Stimulated activated CD8-positive, alpha-beta memory T cell treated with anti-CD3 and anti-CD28 coated beads, Interleukin-15, amount 100 ng/mL, for 24 hours (primary cell): ENCODE data around the gene MMRN2.
"Not testable (repeated sequence)": the region's sequence is repeated elsewhere in the genome, so short reads cannot be mapped to it uniquely, and the experiment has no call there.

ENCODE experiments used
- DNase-seq: peaks from one replicate; pipeline ENCODE4 v3.0.0-alpha.2; 2020; ENCODE audit warnings: low read depth

The MMRN2 gene, protein sequence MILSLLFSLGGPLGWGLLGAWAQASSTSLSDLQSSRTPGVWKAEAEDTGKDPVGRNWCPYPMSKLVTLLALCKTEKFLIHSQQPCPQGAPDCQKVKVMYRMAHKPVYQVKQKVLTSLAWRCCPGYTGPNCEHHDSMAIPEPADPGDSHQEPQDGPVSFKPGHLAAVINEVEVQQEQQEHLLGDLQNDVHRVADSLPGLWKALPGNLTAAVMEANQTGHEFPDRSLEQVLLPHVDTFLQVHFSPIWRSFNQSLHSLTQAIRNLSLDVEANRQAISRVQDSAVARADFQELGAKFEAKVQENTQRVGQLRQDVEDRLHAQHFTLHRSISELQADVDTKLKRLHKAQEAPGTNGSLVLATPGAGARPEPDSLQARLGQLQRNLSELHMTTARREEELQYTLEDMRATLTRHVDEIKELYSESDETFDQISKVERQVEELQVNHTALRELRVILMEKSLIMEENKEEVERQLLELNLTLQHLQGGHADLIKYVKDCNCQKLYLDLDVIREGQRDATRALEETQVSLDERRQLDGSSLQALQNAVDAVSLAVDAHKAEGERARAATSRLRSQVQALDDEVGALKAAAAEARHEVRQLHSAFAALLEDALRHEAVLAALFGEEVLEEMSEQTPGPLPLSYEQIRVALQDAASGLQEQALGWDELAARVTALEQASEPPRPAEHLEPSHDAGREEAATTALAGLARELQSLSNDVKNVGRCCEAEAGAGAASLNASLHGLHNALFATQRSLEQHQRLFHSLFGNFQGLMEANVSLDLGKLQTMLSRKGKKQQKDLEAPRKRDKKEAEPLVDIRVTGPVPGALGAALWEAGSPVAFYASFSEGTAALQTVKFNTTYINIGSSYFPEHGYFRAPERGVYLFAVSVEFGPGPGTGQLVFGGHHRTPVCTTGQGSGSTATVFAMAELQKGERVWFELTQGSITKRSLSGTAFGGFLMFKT

DNA sequence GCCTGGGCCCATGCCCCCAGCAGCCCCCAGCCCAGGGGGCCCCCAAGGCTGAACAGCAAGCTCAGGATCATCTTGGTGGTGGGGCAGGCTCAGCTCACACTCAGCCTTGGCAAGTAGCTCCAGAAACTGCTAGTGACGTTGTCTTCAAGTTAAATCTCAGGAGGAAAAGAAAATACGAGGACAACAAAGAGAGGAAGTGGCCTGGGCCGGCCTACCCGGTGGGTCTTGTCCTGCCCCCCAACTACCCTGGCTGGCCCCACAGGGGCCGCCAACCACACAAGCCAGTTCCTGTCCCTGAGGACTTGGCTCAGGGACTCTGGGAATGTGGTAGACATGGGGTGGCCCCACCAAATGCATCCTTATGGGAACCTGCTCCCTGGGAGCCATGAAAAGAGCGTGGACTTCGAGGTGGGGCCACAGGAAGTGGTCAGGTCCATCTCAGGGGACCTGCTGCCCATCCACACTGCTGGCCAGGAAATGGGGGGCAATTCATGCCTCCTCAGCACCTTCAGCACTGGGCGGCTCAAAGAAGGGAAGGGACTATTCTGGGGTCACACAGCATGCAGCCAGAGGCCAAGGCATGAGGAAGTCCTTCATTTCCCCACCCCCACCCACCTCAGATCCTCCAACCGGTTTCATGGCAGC lies at the start of gene MMRN2:
Gene MMRN2, minus strand, starts transcription at position 145 of the 645 bp plus-strand sequence. Its CDS starts 74 bp downstream, at position 71.
- no peak for DNase-seq

- not testable (repeated sequence) for DNase-seq
These were observed 49.7 kb upstream of the MMRN2 start for GRCh38 chr10:87007124-87007523.

GRCh38 chr10:87000491-87000890 lies 43.1 kb upstream of the MMRN2 start:
- no peak for DNase-seq

DNA sequence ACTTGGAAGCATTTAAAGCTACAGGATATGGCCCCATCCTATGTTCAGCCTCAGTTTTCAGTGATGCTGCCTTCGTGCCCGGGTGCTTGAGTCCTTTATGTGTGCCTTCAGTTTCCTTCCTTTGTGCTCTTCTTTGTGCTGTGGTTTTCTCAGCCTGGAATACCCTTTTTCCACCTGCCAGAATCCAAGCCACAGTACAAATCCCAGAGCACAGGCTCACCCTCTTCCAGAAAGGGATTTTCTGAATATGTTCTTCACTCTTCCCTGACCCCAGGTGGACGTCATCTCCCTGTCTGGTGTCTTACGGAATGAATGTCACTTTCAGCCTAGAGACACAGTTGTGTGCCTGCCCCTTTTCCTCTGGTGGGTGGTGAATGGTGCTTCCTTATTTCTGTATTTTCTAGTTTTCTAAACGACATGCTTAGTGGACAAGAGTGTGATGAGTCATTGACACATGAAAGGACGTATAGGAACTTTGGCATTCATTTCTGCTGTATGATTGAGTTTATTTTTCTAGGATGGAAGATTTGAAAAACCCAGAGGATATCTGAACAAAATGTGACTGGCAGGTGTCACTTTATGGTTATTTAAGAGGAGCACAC lies 42.5 kb upstream of the MMRN2 start:
- DNase-seq: not testable (repeated sequence)

DNA sequence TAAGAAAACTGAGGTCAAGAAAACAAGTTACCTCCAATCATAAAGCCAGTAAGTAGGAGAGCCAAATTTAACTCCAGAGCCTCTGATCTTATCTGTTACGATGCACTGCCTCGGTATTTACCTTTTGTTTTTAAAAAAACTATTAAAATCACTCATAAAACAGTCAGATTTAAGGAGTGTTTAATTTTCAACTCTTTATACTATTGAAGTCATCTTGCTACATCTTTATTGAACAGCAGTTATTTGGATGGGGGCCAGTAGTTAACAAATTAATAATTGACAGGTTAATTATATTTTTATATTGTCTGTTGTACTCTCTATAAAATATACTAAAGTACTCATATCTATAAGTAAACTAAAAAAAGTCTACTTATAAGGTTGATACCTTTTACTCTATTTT lies 35.5 kb upstream of the MMRN2 start:
- DNase-seq: no peak

DNA sequence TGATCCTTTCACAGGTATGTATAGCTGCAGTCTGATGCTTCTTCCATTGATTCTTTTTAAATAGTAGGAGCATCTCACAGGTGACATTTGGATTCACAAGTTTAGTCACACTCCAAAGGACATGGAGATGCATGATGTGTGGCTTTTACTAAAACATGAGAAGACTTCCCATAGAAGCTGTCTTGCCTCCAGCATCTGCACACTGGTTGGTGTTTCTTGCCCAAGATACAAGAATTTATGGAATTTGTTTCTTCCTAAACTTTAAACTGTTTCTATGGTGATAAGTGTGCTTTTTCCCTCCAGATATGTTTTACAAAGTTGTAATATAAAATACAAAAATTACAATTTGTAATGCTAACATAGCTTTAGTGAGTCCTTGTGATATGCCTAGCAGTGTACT lies 35.0 kb upstream of the MMRN2 start:
- no peak for DNase-seq

- DNase-seq: not testable (repeated sequence)
These were observed 33.9 kb upstream of the MMRN2 start for GRCh38 chr10:86991362-86991761.

GRCh38 chr10:86988520-86988919 lies 31.1 kb upstream of the MMRN2 start:
- DNase-seq: no peak

DNA sequence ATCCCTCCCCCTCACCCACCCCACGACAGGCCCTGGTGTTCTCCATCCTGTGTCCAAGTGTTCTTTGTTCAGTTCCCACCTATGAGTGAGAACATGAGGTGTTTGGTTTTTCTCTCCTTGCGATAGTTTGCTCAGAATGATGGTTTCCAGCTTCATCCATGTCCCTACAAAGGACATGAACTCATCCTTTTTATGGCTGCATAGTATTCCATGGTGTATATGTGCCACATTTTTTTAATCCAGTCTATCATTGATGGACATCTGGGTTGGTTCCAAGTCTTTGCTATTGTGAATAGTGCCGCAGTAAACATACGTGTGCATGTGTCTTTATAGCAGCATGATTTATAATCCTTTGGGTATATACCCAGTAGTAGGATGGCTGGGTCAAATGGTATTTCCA lies 27.1 kb upstream of the MMRN2 start:
- not testable (repeated sequence) for DNase-seq

GRCh38 chr10:86981716-86982115 lies 24.3 kb upstream of the MMRN2 start:
- no peak for DNase-seq

GRCh38 chr10:86981020-86981419 lies 23.6 kb upstream of the MMRN2 start:
- DNase-seq: not testable (repeated sequence)

GRCh38 chr10:86979977-86980448 lies 22.6 kb upstream of the MMRN2 start:
- no peak for DNase-seq

- no peak for DNase-seq
These were observed 21.9 kb upstream of the MMRN2 start for GRCh38 chr10:86979296-86979818.

DNA sequence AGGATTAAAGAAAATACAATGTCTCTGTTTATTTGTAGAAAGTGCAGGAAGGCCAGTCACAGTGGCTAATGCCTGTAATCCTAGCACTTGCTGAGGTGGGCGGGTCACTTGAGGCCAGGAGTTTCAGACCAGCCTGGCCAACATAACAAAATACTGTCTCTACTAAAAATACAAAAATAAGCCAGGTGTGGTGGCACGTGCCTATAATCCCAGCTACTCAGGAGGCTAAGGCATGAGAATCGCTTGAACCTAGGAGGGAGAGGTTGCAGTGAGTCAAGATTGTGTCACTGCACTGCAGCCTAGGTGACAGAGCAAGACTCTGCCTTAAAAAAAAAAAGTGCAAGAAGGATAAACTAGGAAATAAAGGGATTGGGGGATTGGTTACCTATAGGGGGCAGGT lies 21.0 kb upstream of the MMRN2 start:
- not testable (repeated sequence) for DNase-seq

GRCh38 chr10:86976362-86977056 lies 19.1 kb upstream of the MMRN2 start:
- DNase-seq: no peak

- DNase-seq: no peak
These were observed 17.1 kb upstream of the MMRN2 start for GRCh38 chr10:86974484-86974883.

- DNase-seq: no peak
These were observed 15.4 kb upstream of the MMRN2 start for GRCh38 chr10:86972613-86973380.

DNA sequence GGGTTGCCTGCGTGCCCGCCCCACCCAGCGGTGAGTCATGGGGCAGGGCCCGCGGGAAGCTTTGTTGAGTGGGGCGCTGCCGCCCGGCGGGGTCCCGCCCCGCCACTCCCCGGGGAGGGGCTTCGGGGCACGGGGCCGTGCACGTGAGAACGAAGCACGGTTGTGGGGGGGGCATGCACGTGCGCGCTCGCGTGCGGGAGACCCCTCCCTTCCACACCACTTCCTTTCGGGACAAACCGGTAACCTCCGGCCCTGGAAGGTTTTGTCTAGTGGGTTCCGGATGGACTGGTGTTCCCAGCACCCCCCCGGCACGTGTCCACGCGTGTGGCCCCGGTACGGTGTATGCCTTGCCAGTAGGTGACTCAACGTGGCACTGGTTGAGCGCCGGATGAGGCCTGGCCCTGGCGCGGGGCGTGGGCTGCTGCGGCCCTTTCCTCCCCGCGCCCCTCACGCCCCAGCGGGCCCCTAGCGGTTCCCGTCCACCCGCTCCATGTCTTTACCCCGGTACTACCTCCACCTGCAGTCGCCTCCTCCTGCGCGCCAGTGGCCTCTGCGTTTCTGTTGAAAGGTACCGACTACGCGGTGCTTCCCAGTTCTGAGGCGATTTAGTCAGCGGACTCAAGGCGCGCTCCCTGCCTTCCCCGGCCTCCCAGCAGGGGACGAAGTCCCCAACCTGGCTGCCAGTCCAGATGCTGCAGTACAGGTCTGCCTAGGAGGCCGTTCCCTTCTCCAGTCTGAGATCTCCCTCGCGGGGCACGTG lies 14.0 kb upstream of the MMRN2 start:
- DNase-seq: peak; percentile 72

GRCh38 chr10:86970982-86971231 lies 13.5 kb upstream of the MMRN2 start:
- no peak for DNase-seq
